Measurements from ENCODE around the gene SLC6A9.

The SLC6A9 gene

DNA sequence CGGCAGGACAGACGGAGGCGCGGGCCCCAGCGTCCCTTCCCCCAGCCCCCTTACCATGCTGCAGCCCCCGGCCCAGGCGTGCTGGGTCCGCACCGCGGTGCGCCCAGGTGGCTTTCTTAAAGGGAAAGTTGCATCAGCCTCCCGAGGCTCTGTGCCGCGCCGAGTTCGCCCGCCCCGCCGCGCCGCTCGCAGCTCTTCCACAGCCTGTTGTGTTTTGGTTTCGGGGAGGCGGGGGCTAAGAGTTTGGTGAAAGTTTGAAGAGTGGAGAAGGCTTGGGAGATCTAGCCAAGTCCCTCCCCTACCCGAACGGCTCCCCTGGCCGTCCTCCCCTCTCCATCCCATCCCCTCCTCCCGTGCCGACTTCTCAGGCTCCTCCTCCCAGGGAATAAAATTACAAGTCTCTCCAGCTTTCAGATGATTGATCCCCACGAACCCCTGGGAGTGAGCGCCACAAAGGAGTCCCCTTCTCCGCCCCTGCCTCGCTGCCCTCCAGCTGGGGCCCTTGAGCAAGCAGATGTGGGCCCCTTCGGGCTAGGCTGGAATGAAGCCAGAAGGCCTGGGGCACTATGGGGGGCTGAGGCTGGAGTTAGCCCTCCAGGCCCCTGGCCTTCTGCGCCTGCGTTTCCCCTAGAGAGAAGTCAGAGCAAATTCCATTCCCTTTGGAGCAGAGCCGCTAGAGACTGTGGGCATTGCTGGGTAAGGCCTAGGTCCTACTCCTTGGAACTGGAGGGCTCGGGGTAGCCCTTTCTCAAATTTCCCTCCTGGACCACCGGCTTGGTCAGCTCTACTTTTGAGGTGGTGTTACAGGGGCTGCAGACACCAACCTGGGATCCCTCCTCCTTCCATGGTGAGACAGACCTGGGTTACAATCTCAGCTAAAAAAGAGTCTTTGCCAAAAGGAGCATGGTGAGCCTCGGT, at the start of gene SLC6A9:
Gene SLC6A9, minus strand, starts transcription at position 211 of the 918 bp plus-strand sequence. CDS start 7,185 bp downstream, outside the sequence.
- peak within 1 kb of the TSS; percentile 79 for H3K4me3 ChIP-seq (ENCODE audit: low read depth, low read length)
- ChIA-PET POLR2A (interaction anchor here (1.1 to 1.6 kb wide), 4 partner anchors 9 to 16 kb away, joined by 4 to 10 read pairs (median 6); no protein-coding TSS in a partner anchor), CTCF (interaction anchor here (0.8 to 12.3 kb wide), 5 partner anchors 10 to 25 kb away, joined by 3 to 195 read pairs (median 4); no protein-coding TSS in a partner anchor)
- TF ChIP-seq, protein P1, sequence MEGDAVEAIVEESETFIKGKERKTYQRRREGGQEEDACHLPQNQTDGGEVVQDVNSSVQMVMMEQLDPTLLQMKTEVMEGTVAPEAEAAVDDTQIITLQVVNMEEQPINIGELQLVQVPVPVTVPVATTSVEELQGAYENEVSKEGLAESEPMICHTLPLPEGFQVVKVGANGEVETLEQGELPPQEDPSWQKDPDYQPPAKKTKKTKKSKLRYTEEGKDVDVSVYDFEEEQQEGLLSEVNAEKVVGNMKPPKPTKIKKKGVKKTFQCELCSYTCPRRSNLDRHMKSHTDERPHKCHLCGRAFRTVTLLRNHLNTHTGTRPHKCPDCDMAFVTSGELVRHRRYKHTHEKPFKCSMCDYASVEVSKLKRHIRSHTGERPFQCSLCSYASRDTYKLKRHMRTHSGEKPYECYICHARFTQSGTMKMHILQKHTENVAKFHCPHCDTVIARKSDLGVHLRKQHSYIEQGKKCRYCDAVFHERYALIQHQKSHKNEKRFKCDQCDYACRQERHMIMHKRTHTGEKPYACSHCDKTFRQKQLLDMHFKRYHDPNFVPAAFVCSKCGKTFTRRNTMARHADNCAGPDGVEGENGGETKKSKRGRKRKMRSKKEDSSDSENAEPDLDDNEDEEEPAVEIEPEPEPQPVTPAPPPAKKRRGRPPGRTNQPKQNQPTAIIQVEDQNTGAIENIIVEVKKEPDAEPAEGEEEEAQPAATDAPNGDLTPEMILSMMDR (IDR thresholded peaks at IDR 0.05; ENCODE audit: insufficient read depth, low read length, missing control alignments): no peak
- DNase-seq (ENCODE audit: low read depth, low spot score): no peak

DNA sequence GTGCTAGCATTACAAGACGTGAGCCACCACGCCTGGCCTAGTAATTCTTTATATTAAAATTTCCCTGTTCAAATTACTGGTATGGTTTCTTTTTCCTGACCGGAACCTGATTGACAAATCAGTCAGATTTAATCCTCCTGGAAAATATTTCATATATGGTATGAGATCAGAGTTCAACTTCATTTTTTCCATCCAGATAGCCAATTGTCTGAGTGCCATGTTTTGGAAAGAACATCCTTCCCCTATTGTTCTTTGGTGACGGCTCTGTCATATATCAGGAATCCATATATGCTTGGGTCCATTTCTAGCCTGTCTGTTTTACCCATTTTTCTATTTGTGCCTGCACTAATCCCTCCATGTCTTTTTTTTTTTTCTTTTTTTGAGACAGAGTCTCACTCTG, 48.3 kb upstream of the SLC6A9 start:
- TF ChIP-seq, protein P1 (IDR thresholded peaks at IDR 0.05; ENCODE audit: insufficient read depth, low read length, missing control alignments): no peak
- no peak for DNase-seq (ENCODE audit: low read depth, low spot score)
- no peak overlapping the region for H3K4me3 ChIP-seq (ENCODE audit: low read depth, low read length)
- CTCF ChIA-PET: no interaction called here
- POLR2A ChIA-PET: no interaction called here

DNA sequence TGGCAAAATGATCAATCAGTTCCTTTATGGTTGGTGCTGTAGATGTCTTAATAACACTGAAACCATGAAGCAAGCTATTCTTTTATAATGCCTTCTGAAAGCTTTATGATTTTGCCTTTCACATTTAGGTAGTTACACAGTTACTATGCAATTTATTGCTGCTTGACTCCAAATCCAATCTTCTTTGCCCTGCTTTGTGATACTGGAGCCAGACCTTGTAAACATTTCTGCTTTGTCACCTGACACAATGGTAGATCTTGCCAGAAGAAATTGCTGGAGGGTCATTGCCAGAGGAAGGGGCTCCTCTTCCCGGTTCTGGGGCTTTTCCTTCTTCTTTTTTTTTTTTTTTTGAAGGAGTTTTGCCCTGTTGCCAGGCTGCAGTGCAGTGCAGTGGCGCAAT, 46.8 kb upstream of the SLC6A9 start:
- ChIA-PET POLR2A (no interaction called here), CTCF (interaction anchor here (1.1 kb wide), 1 partner anchor 10 kb away, joined by 3 read pairs; no protein-coding TSS in a partner anchor)
- DNase-seq (ENCODE audit: low read depth, low spot score): no peak
- TF ChIP-seq, protein P1 (IDR thresholded peaks at IDR 0.05; ENCODE audit: insufficient read depth, low read length, missing control alignments): no peak
- H3K4me3 ChIP-seq (ENCODE audit: low read depth, low read length): no peak overlapping the region

DNA sequence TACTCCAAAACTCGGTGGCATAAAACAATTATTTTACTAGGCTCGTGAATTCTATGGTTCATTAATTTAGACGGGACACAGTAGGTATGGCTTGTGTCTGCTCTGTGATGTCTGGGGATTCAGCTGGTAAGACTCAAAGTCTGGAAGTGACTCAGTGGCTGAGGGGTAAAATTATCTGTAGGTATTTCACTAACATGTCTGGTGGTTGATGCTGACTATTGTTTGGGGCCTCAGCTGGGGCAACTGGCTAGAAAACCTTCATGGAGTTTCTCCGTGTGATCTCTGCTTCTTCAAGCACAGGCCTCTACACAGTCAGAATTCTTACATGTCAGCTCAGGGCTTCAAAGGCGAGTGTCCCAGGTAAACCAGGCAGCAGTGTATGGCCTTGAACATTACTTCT, 46.2 kb upstream of the SLC6A9 start:
- DNase-seq (ENCODE audit: low read depth, low spot score): no peak
- ChIA-PET POLR2A (no interaction called here), CTCF (no interaction called here)
- no peak overlapping the region for H3K4me3 ChIP-seq (ENCODE audit: low read depth, low read length)
- TF ChIP-seq, protein P1 (IDR thresholded peaks at IDR 0.05; ENCODE audit: insufficient read depth, low read length, missing control alignments): no peak

DNA sequence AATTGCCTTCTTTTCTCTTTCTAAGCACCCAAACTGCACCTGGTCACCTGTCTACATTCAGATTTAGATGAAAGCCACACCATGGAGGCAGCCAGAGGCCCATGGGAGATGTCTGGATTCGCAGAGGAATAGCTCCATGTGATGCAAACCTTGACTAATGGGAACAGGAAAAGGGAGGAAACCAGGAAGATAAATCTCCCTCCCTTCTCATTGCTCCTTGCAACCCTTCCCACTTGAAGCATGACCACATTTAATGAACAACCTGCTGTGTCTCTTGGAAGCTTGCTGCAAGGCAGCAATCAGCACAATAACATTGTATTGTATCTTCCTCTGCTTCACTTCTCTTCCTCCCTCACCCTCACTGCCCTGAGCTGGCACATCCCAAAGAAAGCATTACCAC, 44.8 kb upstream of the SLC6A9 start:
- H3K4me3 ChIP-seq (ENCODE audit: low read depth, low read length): no peak overlapping the region
- DNase-seq (ENCODE audit: low read depth, low spot score): no peak
- ChIA-PET CTCF (no interaction called here), POLR2A (no interaction called here)
- TF ChIP-seq, protein P1 (IDR thresholded peaks at IDR 0.05; ENCODE audit: insufficient read depth, low read length, missing control alignments): no peak

DNA sequence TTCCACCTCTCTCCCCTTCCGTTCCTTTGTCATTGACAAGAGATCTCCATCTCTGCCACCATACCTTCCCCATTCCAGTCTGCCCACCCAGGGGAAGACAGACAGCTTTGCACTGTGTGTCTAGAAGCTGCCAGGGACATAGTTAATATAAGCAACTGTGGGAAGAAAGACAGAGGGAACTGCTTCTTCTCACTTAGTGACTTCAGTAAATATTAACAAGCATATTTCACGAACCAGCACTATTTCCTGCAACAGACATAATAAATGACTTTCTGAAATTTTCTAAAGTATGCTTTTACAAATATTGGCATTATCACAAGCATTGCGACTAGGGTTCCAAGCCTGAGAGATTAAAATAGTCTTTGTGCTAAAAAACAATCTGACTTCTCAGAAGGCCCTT, 43.2 kb upstream of the SLC6A9 start:
- CTCF ChIA-PET: no interaction called here
- no peak for DNase-seq (ENCODE audit: low read depth, low spot score)
- POLR2A ChIA-PET: no interaction called here
- H3K4me3 ChIP-seq (ENCODE audit: low read depth, low read length): no peak overlapping the region
- TF ChIP-seq, protein P1 (IDR thresholded peaks at IDR 0.05; ENCODE audit: insufficient read depth, low read length, missing control alignments): no peak
